Peyer's patch (tissue), 4 donors: ENCODE results near the gene AK5.

Source experiments
- POLR2A ChIP-seq, 2 donors: fragments of 450-650 bp; IDR thresholded peaks; one replicate each; pipeline ENCODE4 v1.5.1; 2017; ENCODE audit warnings: antibody characterized with exemption in 2 of 2, mild to moderate bottlenecking in 2 of 2, moderate library complexity in 2 of 2
- TF ChIP-seq, protein P1 (sequence below), 6 experiments: fragments of 450-650 bp in 4 of 6; fragments of 200-600 bp in 2 of 6; sonication (generic) in 1 of 6; IDR thresholded peaks; one replicate each; pipeline ENCODE4 v1.5.1; 2017 to 2019; ENCODE audit warnings: antibody characterized with exemption in 6 of 6, mild to moderate bottlenecking in 3 of 6, moderate library complexity in 1 of 6

- TF ChIP-seq, protein P1, sequence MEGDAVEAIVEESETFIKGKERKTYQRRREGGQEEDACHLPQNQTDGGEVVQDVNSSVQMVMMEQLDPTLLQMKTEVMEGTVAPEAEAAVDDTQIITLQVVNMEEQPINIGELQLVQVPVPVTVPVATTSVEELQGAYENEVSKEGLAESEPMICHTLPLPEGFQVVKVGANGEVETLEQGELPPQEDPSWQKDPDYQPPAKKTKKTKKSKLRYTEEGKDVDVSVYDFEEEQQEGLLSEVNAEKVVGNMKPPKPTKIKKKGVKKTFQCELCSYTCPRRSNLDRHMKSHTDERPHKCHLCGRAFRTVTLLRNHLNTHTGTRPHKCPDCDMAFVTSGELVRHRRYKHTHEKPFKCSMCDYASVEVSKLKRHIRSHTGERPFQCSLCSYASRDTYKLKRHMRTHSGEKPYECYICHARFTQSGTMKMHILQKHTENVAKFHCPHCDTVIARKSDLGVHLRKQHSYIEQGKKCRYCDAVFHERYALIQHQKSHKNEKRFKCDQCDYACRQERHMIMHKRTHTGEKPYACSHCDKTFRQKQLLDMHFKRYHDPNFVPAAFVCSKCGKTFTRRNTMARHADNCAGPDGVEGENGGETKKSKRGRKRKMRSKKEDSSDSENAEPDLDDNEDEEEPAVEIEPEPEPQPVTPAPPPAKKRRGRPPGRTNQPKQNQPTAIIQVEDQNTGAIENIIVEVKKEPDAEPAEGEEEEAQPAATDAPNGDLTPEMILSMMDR (IDR thresholded peaks at IDR 0.05): no peak
- no peak for TF ChIP-seq POLR2A (IDR thresholded peaks at IDR 0.05)
Measured at GRCh38 chr1:77281491-77282186, at the start of gene AK5.
